Lung (tissue), 12 donors: ENCODE data around the gene SLC16A10. TPM values are rescaled to one million over a fixed set of nuclear protein-coding genes. Genes with fewer than 3 reads are reported as not detected.

Experiments
- ATAC-seq: fragments of 200-7000 bp; cut with Tn5 transposase; one replicate; pipeline ENCODE4 v1.9.1; 2020; ENCODE audit warnings: moderate number of reproducible peaks; ENCODE audit not compliant: insufficient read depth, low FRiP score
- DNase-seq, 3 donors: peaks; one replicate each; pipeline ENCODE4 v3.0.0-alpha.2; 2013 to 2017
- H3K27ac ChIP-seq, 2 donors: one replicate each; pipeline ENCODE4 v1.5.1; 2013; ENCODE audit warnings: mild to moderate bottlenecking in 2 of 2, moderate library complexity in 2 of 2, control low read depth in 1 of 2, inconsistent platforms in 1 of 2, low read depth in 1 of 2, low read length in 1 of 2
- H3K27me3 ChIP-seq, 3 donors: one replicate each; pipeline ENCODE4 v1.5.1; 2013; ENCODE audit warnings: low read length in 2 of 3; ENCODE audit not compliant: control insufficient read depth in 3 of 3, insufficient read depth in 3 of 3
- H3K36me3 ChIP-seq, 4 donors: one replicate each; pipeline ENCODE4 v1.5.1; 2013; ENCODE audit warnings: low read length in 4 of 4, mild to moderate bottlenecking in 1 of 4, moderate library complexity in 1 of 4; ENCODE audit not compliant: control insufficient read depth in 4 of 4, insufficient read depth in 4 of 4
- H3K4me1 ChIP-seq, 5 donors: one replicate each; pipeline ENCODE4 v1.5.1; 2013; ENCODE audit warnings: low read length in 5 of 5, mild to moderate bottlenecking in 2 of 5, moderate library complexity in 1 of 5; ENCODE audit not compliant: control insufficient read depth in 5 of 5, insufficient read depth in 5 of 5
- H3K4me3 ChIP-seq: one replicate; pipeline ENCODE4 v1.5.1; 2013; ENCODE audit warnings: mild to moderate bottlenecking, control low read depth, moderate library complexity
- H3K9ac ChIP-seq, 2 donors: one replicate each; pipeline ENCODE4 v1.5.1; 2013; ENCODE audit warnings: low read length in 2 of 2, control low read depth in 1 of 2; ENCODE audit not compliant: insufficient read depth in 1 of 2
- H3K9me3 ChIP-seq, 4 donors: one replicate each; pipeline ENCODE4 v1.5.1; 2013; ENCODE audit warnings: low read length in 3 of 4, mild to moderate bottlenecking in 1 of 4, moderate library complexity in 1 of 4; ENCODE audit not compliant: control insufficient read depth in 4 of 4, insufficient read depth in 3 of 4
- CTCF ChIP-seq: IDR thresholded peaks from 2 replicates; pipeline ENCODE4 v1.5.1; 2012; ENCODE audit warnings: mild to moderate bottlenecking; ENCODE audit errors: control extremely low read depth, extremely low read depth
- WGBS, 2 donors: extraction: QIAGEN DNeasy Blood & Tissue Kit; methylation state at CpG; one replicate each; pipeline ENCODE4 v1.1.7; 2013; 5-methylcytosine and 5-hydroxymethylcytosine counted together
- polyA plus RNA-seq, 2 donors: library from polyadenylated mRNA; stranded (reverse); fragments of 200-250 nt; gene quantifications; one replicate each; pipeline ENCODE4 v1.2.1, GENCODE V29; 2013
- total RNA-seq, 2 donors: library from RNA; depleted of rRNA in 1 of 2; stranded (reverse); fragments of >200 nt in 1 of 2; gene quantifications; one replicate each; pipeline ENCODE4 v1.2.1, GENCODE V29; 2014 to 2021
- donor health status: control.
- donor health status: control.
- donor health status: Bipolar disorder and iron deficiency.
- donor health status: healthy.
- donor health status: DM: yes; HTN: yes; CAD: no.

Gene SLC16A10
- total and polyA plus RNA-seq, 4 donors = 2.0 to 10.5 (median 9.6) TPM

GRCh38 chr6:111215131-111215530, 127.8 kb downstream of the SLC16A10 start:
- Histone ChIP-seq H3K36me3 (no peaks in the 10 kb centered on the region), H3K9me3 (no peaks in the 10 kb centered on the region), H3K9ac (no peak overlapping the region), H3K4me3 (no peak overlapping the region), H3K4me1 (peaks cover 0 to 3% (median 0%) of the 10 kb centered on the region in 5 donors), H3K27ac (no peak overlapping the region), H3K27me3 (no peaks in the 10 kb centered on the region)
- ATAC-seq (no peak), DNase-seq (peak in 2 of 3 donors; percentile 68 to 72)
- 42 to 92% methylated on average over 1 of the region's 1 CpG for WGBS, 2 donors
- no peak for TF ChIP-seq CTCF

- no peaks in the 10 kb centered on the region for H3K36me3 ChIP-seq
- H3K27ac ChIP-seq = no peak overlapping the region
- H3K9me3 ChIP-seq = no peaks in the 10 kb centered on the region
- 95 to 100% methylated on average over 6 of the region's 6 CpGs for WGBS, 2 donors
- DNase-seq (no peak), ATAC-seq (no peak)
- no peak for TF ChIP-seq CTCF
- no peaks in the 10 kb centered on the region for H3K27me3 ChIP-seq
- H3K4me3 ChIP-seq = no peak overlapping the region
- no peak overlapping the region for H3K9ac ChIP-seq
- no peaks in the 10 kb centered on the region for H3K4me1 ChIP-seq
These were observed 132.5 kb downstream of the SLC16A10 start for GRCh38 chr6:111219785-111220184.

- Histone ChIP-seq H3K9ac (no peak overlapping the region), H3K27ac (no peak overlapping the region), H3K9me3 (no peaks in the 10 kb centered on the region), H3K4me1 (no peaks in the 10 kb centered on the region), H3K4me3 (no peak overlapping the region), H3K36me3 (no peaks in the 10 kb centered on the region), H3K27me3 (no peaks in the 10 kb centered on the region)
- ATAC-seq (no peak), DNase-seq (no peak)
- 87 to 88% methylated on average over 1 of the region's 1 CpG for WGBS, 2 donors
- no peak for TF ChIP-seq CTCF
These were observed 133.2 kb downstream of the SLC16A10 start for GRCh38 chr6:111220383-111221031.

GRCh38 chr6:111221804-111222203, 134.5 kb downstream of the SLC16A10 start:
- no peak for DNase-seq
- WGBS, 2 donors = 76 to 78% methylated on average over 4 of the region's 4 CpGs
- Histone ChIP-seq H3K27ac (no peak overlapping the region), H3K4me3 (no peak overlapping the region), H3K27me3 (no peaks in the 10 kb centered on the region), H3K9me3 (no peaks in the 10 kb centered on the region), H3K36me3 (no peaks in the 10 kb centered on the region), H3K9ac (no peak overlapping the region), H3K4me1 (no peaks in the 10 kb centered on the region)
- no peak for ATAC-seq
- TF ChIP-seq CTCF = no peak
